HepG2 (cell line): Measurements from ENCODE around the gene UBE2E1. TPM values are rescaled to one million over a fixed set of nuclear protein-coding genes. Genes with fewer than 3 reads are reported as not detected.
A peak's percentile ranks its signal among the peaks of the same experiment; 100 is the strongest.

ENCODE experiments used
- ATAC-seq: fragments of 200-7000 bp; cut with Tn5 transposase; 3 replicates; pipeline ENCODE4 v1.9.1; 2020; ENCODE audit warnings: mild to moderate bottlenecking, moderate library complexity
- BruUV-seq: library from RNA; stranded (reverse); fragments of 400-500 nt; replicated peaks from 2 replicates; lab custom pipeline; 2021; lab: Mats Ljungman, UMichigan
- CTCF ChIA-PET: fragments of 300-600 bp; formaldehyde crosslinking; extraction: SDS; loops from one replicate; lab custom pipeline; 2021; ENCODE audit warnings: low total read pairs, inconsistent platforms, low intra/inter-chr PET ratio; lab: Yijun Ruan, JAX
- POLR2A ChIA-PET: fragments of 350-600 bp; sonication (Branson Sonifier 250); formaldehyde crosslinking; loops from one replicate; lab custom pipeline; 2020; ENCODE audit warnings: antibody characterized with exemption, inconsistent platforms; lab: Yijun Ruan, JAX
- DNase-seq: peaks from one replicate; pipeline ENCODE4 v3.0.0-alpha.2; 2015; ENCODE audit warnings: low spot score
- FAIRE-seq: peaks from 3 replicates; lab custom pipeline; 2011; peaks lifted over from hg19 to GRCh38; lab: Jason Lieb, UNC
- H2AFZ ChIP-seq: one replicate; pipeline ENCODE4 v1.6.1; 2011; ENCODE audit warnings: low read length, inconsistent platforms
- H3K27ac ChIP-seq: fragments of 300-600 bp; 3 replicates; pipeline ENCODE4 v1.8.0; 2011; ENCODE audit warnings: mixed run types, mild to moderate bottlenecking, mixed read lengths, low read length, inconsistent platforms; ENCODE audit not compliant: insufficient read depth; ENCODE audit errors: extremely low read length
- H3K27me3 ChIP-seq, 2 experiments: fragments of 200-600 bp in 1 of 2; 2 replicates in 1 of 2; 3 replicates in 1 of 2; pipeline versions ENCODE4 v1.6.0 to v1.8.0; 2011; ENCODE audit warnings: low read length in 2 of 2, mild to moderate bottlenecking in 2 of 2, moderate library complexity in 2 of 2, inconsistent platforms in 1 of 2; ENCODE audit not compliant: insufficient read depth in 2 of 2, control insufficient read depth in 1 of 2
- H3K36me3 ChIP-seq, 2 experiments: fragments of 200-600 bp in 1 of 2; replicated peaks in 1 of 2; 2 replicates in 1 of 2; 3 replicates in 1 of 2; pipeline versions ENCODE4 v1.5.1 to v1.8.0; 2011; ENCODE audit warnings: low read length in 2 of 2, inconsistent platforms in 1 of 2; ENCODE audit not compliant: insufficient read depth in 2 of 2, control insufficient read depth in 1 of 2
- H3K4me1 ChIP-seq: 2 replicates; pipeline ENCODE4 v1.5.1; 2012; ENCODE audit warnings: low read length, inconsistent platforms; ENCODE audit not compliant: insufficient read depth
- H3K4me2 ChIP-seq: 2 replicates; pipeline ENCODE4 v1.6.0; 2011; ENCODE audit warnings: low read depth, low read length, inconsistent platforms
- H3K4me3 ChIP-seq, 3 experiments: fragments of 200-600 bp in 1 of 3; sonication (generic), shearing (Covaris generic) in 1 of 3; replicated peaks in 1 of 3; 2 replicates each; pipeline ENCODE4 v1.5.1; 2011 to 2016; ENCODE audit warnings: low read length in 3 of 3, inconsistent platforms in 2 of 3, low read depth in 2 of 3, mild to moderate bottlenecking in 2 of 3, control low read depth in 1 of 3, mixed read lengths in 1 of 3; ENCODE audit not compliant: insufficient read depth in 1 of 3
- H3K79me2 ChIP-seq: one replicate; pipeline ENCODE4 v1.6.1; 2011; ENCODE audit warnings: low read length, inconsistent platforms; ENCODE audit not compliant: insufficient read depth
- H3K9ac ChIP-seq: 2 replicates; pipeline ENCODE4 v1.6.0; 2011; ENCODE audit warnings: mild to moderate bottlenecking, low read depth, low read length, inconsistent platforms; ENCODE audit not compliant: insufficient read depth
- H3K9me3 ChIP-seq: 2 replicates; pipeline ENCODE4 v1.5.1; 2012; ENCODE audit warnings: mild to moderate bottlenecking, low read length
- H4K20me1 ChIP-seq: 2 replicates; pipeline ENCODE4 v1.6.0; 2011; ENCODE audit warnings: inconsistent platforms, mild to moderate bottlenecking, low read length, moderate library complexity; ENCODE audit not compliant: insufficient read depth
- JUND ChIP-seq: sonication (generic); formaldehyde crosslinking; IDR thresholded peaks from 2 replicates; pipeline ENCODE4 v1.8.0; 2022; ENCODE audit warnings: mild to moderate bottlenecking, missing genetic modification reagents
- PAX8 ChIP-seq: sonication (generic); formaldehyde crosslinking; IDR thresholded peaks from 2 replicates; pipeline ENCODE4 v1.8.0; 2022; ENCODE audit warnings: mild to moderate bottlenecking, missing genetic modification reagents, borderline replicate concordance
- ZBTB20 ChIP-seq: sonication (generic); formaldehyde crosslinking; IDR thresholded peaks from 2 replicates; pipeline ENCODE4 v1.8.1; 2023; ENCODE audit warnings: missing genetic modification reagents, low read depth, mild to moderate bottlenecking, borderline replicate concordance
- ZEB1 ChIP-seq: IDR thresholded peaks from 2 replicates; pipeline ENCODE4 v1.6.1; 2012; ENCODE audit warnings: mild to moderate bottlenecking, low read depth, inconsistent platforms; ENCODE audit not compliant: insufficient replicate concordance
- WGBS: methylation state at CpG from one replicate; pipeline ENCODE4 v1.1.6; 2017; ENCODE audit warnings: low lambda C conversion rate; 5-methylcytosine and 5-hydroxymethylcytosine counted together
- in situ Hi-C: cut with HindIII; loops from 2 replicates; pipeline ENCODE4 v1.10.0; 2017; ENCODE audit warnings: low pct_unique_long_range_greater_than_20kb; ENCODE audit not compliant: extremely low pct_ligation_motif_present
- intact Hi-C: fragments of 100-400 bp; cut with micrococcal nuclease; formaldehyde crosslinking; loops from one replicate; pipeline ENCODE4 v1.10.0; 2022; ENCODE audit not compliant: unreplicated experiment
- polyA plus RNA-seq, 8 experiments: library from polyadenylated mRNA; depleted of rRNA in 3 of 8; stranded (reverse) in 7 of 8; unstranded in 1 of 8; fragments of >200 nt; fragmentation: Illumina TruSeq in 4 of 8; extraction: Trizol in 4 of 8; gene quantifications; 2 replicates each; pipeline versions ENCODE4 v1.2.1 to v1.2.3, GENCODE V29; 2011 to 2016; ENCODE audit warnings: low read depth in 4 of 8, missing spikeins in 1 of 8, mixed read lengths in 1 of 8; ENCODE audit not compliant: insufficient read depth in 1 of 8
- total RNA-seq, 5 experiments: library from RNA; depleted of rRNA; stranded (reverse); fragments of >200 nt; fragmentation: Illumina TruSeq; extraction: Trizol; gene quantifications; 2 replicates each; pipeline ENCODE4 v1.2.3, GENCODE V29; 2016; ENCODE audit warnings: low read depth in 1 of 5
- TF ChIP-seq, protein P1 (sequence below), 2 experiments: IDR thresholded peaks; 2 replicates each; pipeline ENCODE4 v1.6.1; 2011 to 2012; ENCODE audit warnings: low read length in 2 of 2, borderline replicate concordance in 1 of 2, low read depth in 1 of 2, mild to moderate bottlenecking in 1 of 2, moderate library complexity in 1 of 2
- TF ChIP-seq, protein P2 (sequence below): sonication (generic); formaldehyde crosslinking; IDR thresholded peaks from 2 replicates; pipeline ENCODE4 v1.4.0; 2020; ENCODE audit warnings: missing genetic modification reagents

Gene UBE2E1
- total and polyA plus RNA-seq, 2 of the 13 experiments (the other 11 are each of a cell fraction or from before 2014, with no cell fraction given): 55.4 to 61.8 TPM

DNA sequence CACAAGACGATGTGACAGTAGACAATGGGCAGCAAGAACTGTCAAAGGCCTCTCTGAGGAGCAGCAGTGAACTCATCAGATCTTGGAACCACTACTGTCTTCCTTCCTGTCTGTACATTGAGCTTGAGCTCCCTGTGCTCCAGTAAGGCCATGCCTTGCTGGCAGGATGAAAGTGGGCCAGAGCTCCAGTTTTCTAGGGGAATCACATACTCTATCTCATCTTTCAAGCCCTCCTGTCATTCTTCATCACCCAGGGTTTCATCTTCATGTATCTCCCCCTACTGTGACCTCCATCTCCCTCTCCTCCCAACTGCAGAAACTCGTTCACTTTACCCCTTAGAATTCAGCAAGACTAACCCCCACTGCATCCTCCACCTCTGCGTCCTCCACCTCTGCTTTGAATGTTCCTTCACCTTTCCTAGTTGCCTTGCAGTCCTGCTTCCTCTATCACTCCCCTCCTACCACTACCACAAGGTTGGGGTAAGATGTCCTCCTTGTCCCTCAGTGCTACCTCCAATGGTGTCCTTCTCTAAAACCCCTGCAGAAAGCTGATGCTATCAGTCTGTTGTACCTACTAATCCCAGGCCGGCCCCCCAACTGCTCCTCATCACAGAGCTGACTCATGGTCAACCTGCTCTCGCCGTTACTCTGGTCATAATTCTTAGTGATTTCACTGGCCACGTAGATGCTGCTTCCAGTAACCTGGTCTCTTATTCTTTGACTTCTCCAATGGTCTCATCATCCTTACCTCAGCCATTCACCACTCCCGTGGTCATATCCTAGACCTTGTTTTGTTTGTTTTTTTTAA is 88.7 kb downstream of the UBE2E1 start (continued):
- TF ChIP-seq, protein P1, sequence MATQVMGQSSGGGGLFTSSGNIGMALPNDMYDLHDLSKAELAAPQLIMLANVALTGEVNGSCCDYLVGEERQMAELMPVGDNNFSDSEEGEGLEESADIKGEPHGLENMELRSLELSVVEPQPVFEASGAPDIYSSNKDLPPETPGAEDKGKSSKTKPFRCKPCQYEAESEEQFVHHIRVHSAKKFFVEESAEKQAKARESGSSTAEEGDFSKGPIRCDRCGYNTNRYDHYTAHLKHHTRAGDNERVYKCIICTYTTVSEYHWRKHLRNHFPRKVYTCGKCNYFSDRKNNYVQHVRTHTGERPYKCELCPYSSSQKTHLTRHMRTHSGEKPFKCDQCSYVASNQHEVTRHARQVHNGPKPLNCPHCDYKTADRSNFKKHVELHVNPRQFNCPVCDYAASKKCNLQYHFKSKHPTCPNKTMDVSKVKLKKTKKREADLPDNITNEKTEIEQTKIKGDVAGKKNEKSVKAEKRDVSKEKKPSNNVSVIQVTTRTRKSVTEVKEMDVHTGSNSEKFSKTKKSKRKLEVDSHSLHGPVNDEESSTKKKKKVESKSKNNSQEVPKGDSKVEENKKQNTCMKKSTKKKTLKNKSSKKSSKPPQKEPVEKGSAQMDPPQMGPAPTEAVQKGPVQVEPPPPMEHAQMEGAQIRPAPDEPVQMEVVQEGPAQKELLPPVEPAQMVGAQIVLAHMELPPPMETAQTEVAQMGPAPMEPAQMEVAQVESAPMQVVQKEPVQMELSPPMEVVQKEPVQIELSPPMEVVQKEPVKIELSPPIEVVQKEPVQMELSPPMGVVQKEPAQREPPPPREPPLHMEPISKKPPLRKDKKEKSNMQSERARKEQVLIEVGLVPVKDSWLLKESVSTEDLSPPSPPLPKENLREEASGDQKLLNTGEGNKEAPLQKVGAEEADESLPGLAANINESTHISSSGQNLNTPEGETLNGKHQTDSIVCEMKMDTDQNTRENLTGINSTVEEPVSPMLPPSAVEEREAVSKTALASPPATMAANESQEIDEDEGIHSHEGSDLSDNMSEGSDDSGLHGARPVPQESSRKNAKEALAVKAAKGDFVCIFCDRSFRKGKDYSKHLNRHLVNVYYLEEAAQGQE (IDR thresholded peaks at IDR 0.05; ENCODE audit: borderline replicate concordance in 1 of 2, low read depth in 1 of 2, low read length in 2 of 2): no peak
- TF ChIP-seq JUND (CRISPR knock-in tag): no peak
- no peak for TF ChIP-seq PAX8 (CRISPR knock-in tag)
- no peak for TF ChIP-seq ZEB1
- TF ChIP-seq, protein P2, sequence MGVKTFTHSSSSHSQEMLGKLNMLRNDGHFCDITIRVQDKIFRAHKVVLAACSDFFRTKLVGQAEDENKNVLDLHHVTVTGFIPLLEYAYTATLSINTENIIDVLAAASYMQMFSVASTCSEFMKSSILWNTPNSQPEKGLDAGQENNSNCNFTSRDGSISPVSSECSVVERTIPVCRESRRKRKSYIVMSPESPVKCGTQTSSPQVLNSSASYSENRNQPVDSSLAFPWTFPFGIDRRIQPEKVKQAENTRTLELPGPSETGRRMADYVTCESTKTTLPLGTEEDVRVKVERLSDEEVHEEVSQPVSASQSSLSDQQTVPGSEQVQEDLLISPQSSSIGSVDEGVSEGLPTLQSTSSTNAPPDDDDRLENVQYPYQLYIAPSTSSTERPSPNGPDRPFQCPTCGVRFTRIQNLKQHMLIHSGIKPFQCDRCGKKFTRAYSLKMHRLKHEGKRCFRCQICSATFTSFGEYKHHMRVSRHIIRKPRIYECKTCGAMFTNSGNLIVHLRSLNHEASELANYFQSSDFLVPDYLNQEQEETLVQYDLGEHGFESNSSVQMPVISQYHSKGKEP (CRISPR knock-in tag): no peak

DNA sequence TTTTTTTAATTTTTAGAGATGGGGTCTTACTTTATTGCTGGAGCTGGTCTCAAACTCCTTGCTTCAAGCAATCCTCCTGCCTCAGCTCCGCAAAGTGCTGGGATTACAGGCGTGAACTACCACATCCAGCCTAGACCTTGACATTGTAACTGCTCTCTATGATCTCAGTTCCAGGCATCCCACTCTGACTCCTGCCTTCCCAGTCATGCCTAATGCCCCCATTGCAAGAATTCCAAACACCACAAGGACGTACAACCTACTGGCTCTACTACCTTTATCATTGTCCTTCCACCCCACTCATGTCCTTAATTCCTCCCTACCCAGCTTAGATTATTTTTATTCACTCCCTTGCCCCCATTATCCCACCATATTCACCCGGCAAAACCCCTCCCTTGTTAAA is 89.4 kb downstream of the UBE2E1 start:
- H3K27ac ChIP-seq: no peak overlapping the region
- TF ChIP-seq ZBTB20 (CRISPR knock-in tag): no peak
- no peak overlapping the region for H3K4me3 ChIP-seq
- no peaks in the 10 kb centered on the region for H3K9me3 ChIP-seq
- POLR2A ChIA-PET: no interaction called here
- H3K4me2 ChIP-seq: no peak overlapping the region
- FAIRE-seq (no peak), DNase-seq (no peak), ATAC-seq (peak; percentile 30; the same call in 1 of the 3 replicates)
- intact Hi-C loops: no loop called here
- over 99% methylated on average over 4 of the region's 4 CpGs for WGBS
- CTCF ChIA-PET: no interaction called here
- H3K36me3 ChIP-seq: peaks cover 7 to 31% of the 10 kb centered on the region in 2 experiments
- no peak overlapping the region for H2AFZ ChIP-seq
- H3K27me3 ChIP-seq: no peaks in the 10 kb centered on the region
- H3K4me1 ChIP-seq: no peaks in the 10 kb centered on the region; the same call in 1 of the 2 replicates
- H3K79me2 ChIP-seq: no peaks in the 10 kb centered on the region
- in situ Hi-C loops: no loop called here
- no peaks in the 10 kb centered on the region for H4K20me1 ChIP-seq
- H3K9ac ChIP-seq: no peak overlapping the region
- no TSS peak for BruUV-seq
